SK-MEL-5 (cell line): ENCODE results near the gene CECR2. TPM values are rescaled to one million over a fixed set of nuclear protein-coding genes. Genes with fewer than 3 reads are reported as not detected.

Source experiments
- DNase-seq: peaks from one replicate; pipeline ENCODE4 v3.0.0-alpha.2; 2016; ENCODE audit warnings: low read depth, low spot score
- in situ Hi-C: cut with HindIII; loops from 2 replicates; pipeline ENCODE4 v1.10.0; 2016; ENCODE audit warnings: low sequenced_read_pairs, high pct_unique_total_duplicates, low pct_unique_long_range_greater_than_20kb
- small RNA-seq, 2 experiments: library from RNA; depleted of rRNA; stranded (forward); fragments of <200 nt; gene quantifications; one replicate each; pipeline ENCODE3, GENCODE V24; 2014
- total RNA-seq: library from RNA; depleted of rRNA; stranded (reverse); fragments of >200 nt; shearing (Covaris generic); gene quantifications from 2 replicates; pipeline ENCODE4 v1.2.3, GENCODE V29; 2014; rRNA removed

The CECR2 gene
- total RNA-seq, 1 experiment from 2014 or later: 4.8 TPM

- DNase-seq: no peak
- in situ Hi-C loops: no loop called here
Measured at GRCh38 chr22:17592201-17592600, 222.9 kb downstream of the CECR2 start.

- in situ Hi-C loops: no loop called here
- no peak for DNase-seq
Measured at GRCh38 chr22:17596226-17596625, 227.0 kb downstream of the CECR2 start.

- in situ Hi-C loops: no loop called here
- DNase-seq: no peak
Measured at GRCh38 chr22:17597217-17597616, 228.0 kb downstream of the CECR2 start.

GRCh38 chr22:17598318-17598717 lies 229.1 kb downstream of the CECR2 start:
- in situ Hi-C loops: no loop called here
- DNase-seq: no peak

GRCh38 chr22:17601031-17601430 lies 231.8 kb downstream of the CECR2 start:
- in situ Hi-C loops: no loop called here
- no peak for DNase-seq

GRCh38 chr22:17603668-17604067 lies 234.4 kb downstream of the CECR2 start:
- DNase-seq: no peak
- in situ Hi-C loops: no loop called here

GRCh38 chr22:17606496-17606895 lies 237.2 kb downstream of the CECR2 start:
- in situ Hi-C loops: no loop called here
- DNase-seq: no peak

Small RNA genes within 50 kb of the gene (small RNA-seq; reads per million reads assigned to genes)
- 0 reads per million in 2 experiments for gene CECR9
- gene RN7SL843P: 0 reads per million in 2 experiments

Other genes with a start within 250 kb of the CECR2 start
- 0.53 and 0.77 TPM in 2 replicates for gene TMEM121B, start 248.1 kb upstream of the CECR2 start, total RNA-seq
- 89.6 and 91.7 TPM in 2 replicates for gene HDHD5, start 210.2 kb upstream of the CECR2 start, total RNA-seq
- gene ADA2, start 150.0 kb upstream of the CECR2 start, total RNA-seq: not detected in 2 replicates
- 0.08 TPM in 1 of 2 replicates, not detected in the other for gene SLC25A18, start 194.0 kb downstream of the CECR2 start, total RNA-seq